HUDEP-2 (cell line): ENCODE results near the gene IL2RG.

Experiments
- DNase-seq, 76 experiments: peaks; one replicate each; lab custom pipeline; 2025; ENCODE audit not compliant: unreplicated experiment in 76 of 76; lab: John Stamatoyannopoulos, UW

The IL2RG gene

DNA sequence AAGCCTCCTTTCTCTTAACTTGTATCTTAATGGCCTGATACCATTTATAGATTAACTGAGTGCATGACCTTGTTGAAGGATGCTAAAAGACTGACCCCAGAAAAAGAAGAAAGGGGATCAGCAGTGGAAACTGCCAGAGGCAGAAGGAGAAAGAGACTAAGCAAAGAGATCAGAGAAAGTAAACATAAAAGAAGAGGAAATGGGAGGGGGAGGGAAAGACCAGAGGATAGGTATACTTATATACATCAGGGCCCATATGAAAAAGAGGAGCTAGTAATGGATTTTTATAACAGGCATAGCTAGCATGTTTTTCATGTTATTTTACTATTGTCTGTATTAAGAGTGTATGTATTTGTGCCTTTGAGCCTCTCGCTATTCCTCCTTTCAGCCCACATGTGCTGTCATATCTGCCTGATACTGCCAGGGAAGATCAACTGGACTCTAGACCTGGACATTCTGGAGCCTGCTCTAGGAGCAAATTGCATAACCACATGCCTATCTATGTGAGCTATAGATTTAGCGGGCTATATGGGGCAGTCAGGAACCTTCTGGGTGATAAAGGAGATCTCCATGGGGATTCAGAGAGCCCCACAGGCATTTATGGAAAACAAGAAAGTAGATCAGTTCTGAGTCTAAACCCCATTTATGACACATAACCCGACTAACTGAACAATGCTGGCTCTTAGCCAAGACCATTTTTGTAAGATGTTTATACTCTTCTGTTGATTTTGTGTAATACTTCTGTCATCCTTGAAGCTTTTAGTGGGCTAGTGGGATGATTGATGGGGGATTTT lies 29.9 kb downstream of the IL2RG start:
- no peak for DNase-seq

DNA sequence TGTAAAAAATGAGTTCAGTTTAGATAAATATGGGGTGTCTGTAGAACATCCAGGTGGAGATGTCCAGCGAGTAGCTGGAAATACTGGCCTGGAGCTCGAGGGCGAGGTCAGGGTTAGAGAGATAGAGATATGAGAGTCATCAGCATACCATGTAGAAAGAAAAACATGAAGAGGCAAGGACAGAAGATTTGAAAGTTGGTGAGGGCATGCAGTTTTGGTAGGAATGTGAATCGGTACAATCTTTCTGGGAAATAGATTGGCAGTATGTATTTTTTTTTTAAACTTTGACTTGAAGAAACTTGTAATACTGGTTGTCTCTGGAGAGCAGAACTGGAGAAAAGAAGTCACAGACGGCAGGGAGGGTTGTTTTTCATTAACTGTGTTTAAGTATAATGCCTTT lies 40.8 kb downstream of the IL2RG start:
- DNase-seq = no peak

DNA sequence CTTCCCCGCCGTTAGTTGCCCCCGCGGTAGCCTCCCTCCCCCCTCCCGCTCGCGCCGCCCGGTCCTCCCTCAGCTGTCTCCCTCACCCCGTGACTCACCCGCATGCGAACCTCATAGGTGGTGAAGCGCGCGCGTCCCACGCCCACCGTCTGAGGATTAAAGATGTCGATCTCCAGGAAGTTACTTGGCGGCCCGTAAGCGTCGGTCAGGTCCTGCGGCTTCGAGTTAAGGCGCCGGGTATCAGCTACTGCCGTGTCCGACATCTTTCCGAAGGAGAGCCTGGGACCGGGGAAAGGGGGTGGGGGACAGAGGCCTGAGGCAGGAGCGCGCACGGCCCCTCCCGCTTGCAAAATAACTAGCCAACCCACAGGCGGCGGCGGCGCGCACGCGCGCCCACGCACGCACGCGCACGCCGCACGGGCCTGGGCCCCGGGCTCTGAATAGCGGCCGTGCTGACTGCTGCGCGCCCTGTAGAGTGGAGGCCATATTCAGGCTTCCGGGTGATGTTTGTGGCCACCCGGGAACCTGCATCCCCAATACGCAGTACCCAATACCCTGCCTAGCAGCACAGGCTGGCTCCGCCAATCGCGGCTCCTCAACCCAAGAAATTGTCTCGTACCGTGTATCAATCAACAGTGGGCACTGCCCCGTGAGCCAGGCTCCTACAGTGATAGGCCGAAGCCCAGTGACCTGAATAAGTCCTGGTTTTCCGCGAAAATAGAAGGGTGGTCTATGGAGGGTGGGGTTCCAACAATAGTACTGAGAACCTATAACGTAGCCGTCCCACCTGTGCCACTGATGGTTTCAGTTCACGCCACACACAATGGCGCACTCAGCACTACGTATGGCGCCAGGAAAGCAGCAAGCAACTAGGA lies 43.1 kb downstream of the IL2RG start, which contains the start of gene SNX12:
Gene SNX12 (minus strand): TSS at position 291 of the 875 bp plus-strand sequence. CDS start 28 bp downstream, at position 263.
- DNase-seq = peak in 75 of 76 experiments; percentile 8 to 94 (median 83)

DNA sequence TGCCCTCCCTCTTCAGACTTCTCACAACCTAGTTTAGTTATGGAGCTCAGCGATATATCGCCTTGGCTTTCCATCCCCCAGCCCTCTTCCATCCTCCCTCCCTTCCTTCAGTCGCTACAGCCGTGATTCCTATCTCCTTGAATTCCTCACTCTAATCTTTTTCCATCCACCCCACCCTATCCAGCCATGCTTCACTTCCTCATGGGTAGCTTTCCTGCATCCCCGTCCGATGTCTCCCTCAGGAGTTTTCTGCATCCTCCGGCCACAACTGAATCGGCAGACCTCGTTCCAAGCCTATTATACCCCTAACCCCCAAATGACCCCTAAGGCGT lies 43.7 kb downstream of the IL2RG start:
- no peak for DNase-seq

DNA sequence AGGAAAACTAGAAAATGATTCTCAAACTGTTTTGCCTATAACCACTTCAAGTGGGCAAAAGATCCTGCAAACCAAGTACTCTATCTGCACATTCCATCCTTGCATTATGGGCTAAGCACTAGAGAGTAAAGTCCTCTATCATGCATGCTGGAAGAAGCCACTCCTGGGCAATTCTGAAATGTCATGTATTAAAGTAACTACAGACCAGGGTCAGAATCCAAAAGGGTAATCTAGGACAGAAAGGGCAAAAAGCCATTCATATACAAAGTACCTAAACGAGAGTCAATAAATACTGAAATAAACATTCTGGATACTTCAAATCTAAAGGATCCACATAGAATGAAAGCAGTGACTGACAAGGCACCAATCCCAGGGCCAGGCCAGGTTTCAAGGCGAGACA lies 44.3 kb downstream of the IL2RG start:
- no peak for DNase-seq

DNA sequence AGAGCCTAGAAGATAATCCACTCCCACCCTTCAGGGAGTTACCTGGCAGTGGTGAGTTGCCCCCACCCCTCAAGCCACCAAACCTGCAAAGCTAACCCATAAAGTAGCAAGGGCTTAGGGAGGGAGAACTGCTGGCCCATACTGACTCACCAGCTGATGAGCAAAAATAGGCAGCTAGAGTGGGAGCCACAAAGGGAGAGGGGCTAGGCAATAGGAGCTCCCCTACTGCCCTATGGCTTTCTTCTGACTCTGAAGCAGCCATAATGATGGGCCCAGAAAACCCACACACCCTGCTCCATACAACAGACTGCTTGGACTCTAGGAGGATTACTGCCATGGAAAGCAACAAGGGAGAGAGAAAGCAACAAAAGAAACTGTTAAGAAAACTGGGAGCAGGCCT lies 51.2 kb downstream of the IL2RG start:
- no peak for DNase-seq

DNA sequence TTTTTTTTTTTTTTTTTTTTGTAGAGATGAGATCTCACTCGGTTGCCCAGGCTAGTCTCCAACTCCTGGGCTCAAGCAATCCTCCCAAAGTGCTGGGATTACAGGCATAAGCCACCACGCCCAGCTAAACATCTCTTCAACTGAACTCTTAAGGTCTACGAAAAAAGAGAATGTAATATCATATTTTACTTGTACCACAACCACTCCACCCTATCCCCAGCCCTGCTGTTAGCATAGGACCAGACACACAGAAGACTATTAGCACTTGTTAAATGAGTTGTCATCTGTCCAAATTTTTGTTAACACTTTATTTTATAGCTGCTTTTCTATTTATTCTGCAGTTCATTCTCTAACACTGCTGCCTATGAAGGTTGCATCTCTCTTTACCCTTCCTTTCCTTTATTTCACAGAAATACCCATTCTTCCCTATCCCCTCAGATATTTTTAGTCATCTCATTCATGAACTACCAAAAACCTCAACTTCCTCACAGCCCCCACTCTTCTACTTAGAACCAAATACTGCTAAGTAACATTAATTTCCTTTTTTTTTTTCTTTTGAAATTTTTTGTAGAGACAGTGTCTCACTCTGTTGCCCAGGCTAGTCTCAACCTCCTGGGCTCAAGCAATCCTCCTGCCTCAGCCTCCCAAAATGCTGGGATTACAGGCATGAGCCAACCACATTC lies 53.4 kb downstream of the IL2RG start:
- no peak for DNase-seq
